ENCODE data around the gene YKT6. TPM values are rescaled to one million over a fixed set of nuclear protein-coding genes. Genes with fewer than 3 reads are reported as not detected.
"Not testable (repeated sequence)": the region's sequence is repeated elsewhere in the genome, so short reads cannot be mapped to it uniquely, and the experiment has no call there.

Gene YKT6
- polyA plus RNA-seq, 1 experiment: 124 TPM

GRCh38 chr7:44172352-44172751 lies 28.4 kb upstream of the YKT6 start:
- POLR2A ChIA-PET: no interaction called here
- Histone ChIP-seq H3K4me3 (ENCODE audit: low read depth, low read length) (no peak overlapping the region), H3K9me3 (ENCODE audit: control insufficient read depth, insufficient read depth, low read length) (peaks cover 3% of the 10 kb centered on the region), H3K27ac (ENCODE audit: low read depth, low read length) (no peak overlapping the region), H3K27me3 (ENCODE audit: control insufficient read depth, insufficient read depth, low read length) (peaks cover 13% of the 10 kb centered on the region)
- TF ChIP-seq CTCF (IDR thresholded peaks at IDR 0.05; ENCODE audit: low read depth, low read length): no peak
- CTCF ChIA-PET: no interaction called here
- DNase-seq (ENCODE audit: low read depth, low spot score): no peak

GRCh38 chr7:44172803-44173424 lies 27.9 kb upstream of the YKT6 start:
- Histone ChIP-seq H3K27me3 (ENCODE audit: control insufficient read depth, insufficient read depth, low read length) (peaks cover 13% of the 10 kb centered on the region), H3K4me3 (ENCODE audit: low read depth, low read length) (no peak overlapping the region), H3K27ac (ENCODE audit: low read depth, low read length) (no peak overlapping the region), H3K9me3 (ENCODE audit: control insufficient read depth, insufficient read depth, low read length) (peaks cover 3% of the 10 kb centered on the region)
- no peak for DNase-seq (ENCODE audit: low read depth, low spot score)
- POLR2A ChIA-PET: no interaction called here
- no peak for TF ChIP-seq CTCF (IDR thresholded peaks at IDR 0.05; ENCODE audit: low read depth, low read length)
- CTCF ChIA-PET: no interaction called here

- ChIA-PET POLR2A (no interaction called here), CTCF (no interaction called here)
- Histone ChIP-seq H3K27me3 (ENCODE audit: control insufficient read depth, insufficient read depth, low read length) (peaks cover 12% of the 10 kb centered on the region), H3K27ac (ENCODE audit: low read depth, low read length) (no peak overlapping the region), H3K9me3 (ENCODE audit: control insufficient read depth, insufficient read depth, low read length) (peaks cover 3% of the 10 kb centered on the region), H3K4me3 (ENCODE audit: low read depth, low read length) (no peak overlapping the region)
- TF ChIP-seq CTCF (IDR thresholded peaks at IDR 0.05; ENCODE audit: low read depth, low read length): no peak
- no peak for DNase-seq (ENCODE audit: low read depth, low spot score)
These were observed 26.7 kb upstream of the YKT6 start for GRCh38 chr7:44173911-44174693.

- POLR2A ChIA-PET; DNase-seq (ENCODE audit: low read depth, low spot score); CTCF ChIA-PET; H3K4me3 ChIP-seq (ENCODE audit: low read depth, low read length); H3K27ac ChIP-seq (ENCODE audit: low read depth, low read length); H3K9me3 ChIP-seq (ENCODE audit: control insufficient read depth, insufficient read depth, low read length): not testable (repeated sequence)
- peaks cover 11% of the 10 kb centered on the region for H3K27me3 ChIP-seq (ENCODE audit: control insufficient read depth, insufficient read depth, low read length)
These were observed 26.2 kb upstream of the YKT6 start for GRCh38 chr7:44174694-44174948.

- Histone ChIP-seq H3K27ac (ENCODE audit: low read depth, low read length) (no peak overlapping the region), H3K27me3 (ENCODE audit: control insufficient read depth, insufficient read depth, low read length) (peaks cover 11% of the 10 kb centered on the region), H3K9me3 (ENCODE audit: control insufficient read depth, insufficient read depth, low read length) (peaks cover 3% of the 10 kb centered on the region), H3K4me3 (ENCODE audit: low read depth, low read length) (no peak overlapping the region)
- CTCF ChIA-PET: no interaction called here
- POLR2A ChIA-PET: no interaction called here
- DNase-seq (ENCODE audit: low read depth, low spot score): no peak
- TF ChIP-seq CTCF (IDR thresholded peaks at IDR 0.05; ENCODE audit: low read depth, low read length): no peak
These were observed 25.0 kb upstream of the YKT6 start for GRCh38 chr7:44175730-44176129.
